Measurements from ENCODE around the gene KLHL40.

DNA sequence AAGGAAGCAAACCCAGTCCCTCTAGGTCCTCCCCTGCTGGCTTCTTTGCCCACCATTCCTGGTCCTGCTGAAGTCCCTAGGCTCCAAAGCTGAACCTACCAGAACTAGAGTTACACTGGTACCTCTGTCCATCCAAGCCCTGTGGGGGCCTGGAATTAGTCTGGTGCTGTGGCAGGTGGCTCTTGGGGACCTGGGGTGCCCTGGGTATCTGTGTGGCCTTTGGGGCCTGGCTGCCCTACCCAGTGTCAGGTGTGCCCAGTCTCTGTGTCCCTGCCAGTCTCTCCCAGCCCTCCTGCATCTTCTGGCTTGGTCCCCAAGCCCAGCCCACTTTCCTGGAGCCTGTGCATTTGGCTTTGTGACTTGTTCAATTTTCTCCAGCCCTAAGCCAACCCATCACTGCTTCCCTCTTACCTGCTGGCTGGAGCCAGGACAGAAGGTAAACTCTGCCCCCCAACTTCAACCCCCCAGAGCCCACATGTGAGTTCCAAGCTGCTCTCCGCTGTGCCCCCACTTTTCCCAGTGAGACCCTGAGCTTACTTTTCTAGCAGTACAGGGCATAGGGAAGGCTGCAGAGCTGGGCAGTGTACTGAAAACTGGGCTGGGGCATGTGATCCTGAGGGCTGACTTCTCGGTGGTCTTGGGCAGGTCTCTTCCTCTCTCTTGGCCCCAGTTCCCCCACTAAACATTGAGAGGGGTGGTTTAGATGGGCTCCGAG is 45.5 kb downstream of the KLHL40 start:
- TF ChIP-seq, protein P1, sequence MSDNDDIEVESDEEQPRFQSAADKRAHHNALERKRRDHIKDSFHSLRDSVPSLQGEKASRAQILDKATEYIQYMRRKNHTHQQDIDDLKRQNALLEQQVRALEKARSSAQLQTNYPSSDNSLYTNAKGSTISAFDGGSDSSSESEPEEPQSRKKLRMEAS (IDR thresholded peaks at IDR 0.05; ENCODE audit: low read depth, low read length) = no peak
- TF ChIP-seq NFYA (IDR thresholded peaks at IDR 0.05; ENCODE audit: borderline replicate concordance, low read depth, low read length) (no peak), RFX5 (IDR thresholded peaks at IDR 0.05; ENCODE audit: low read depth, low read length) (no peak), CBX5 (IDR thresholded peaks at IDR 0.05; ENCODE audit: low read depth) (no peak), KDM1A (IDR thresholded peaks at IDR 0.05; ENCODE audit: borderline replicate concordance) (no peak), ATF7 (IDR thresholded peaks at IDR 0.05; ENCODE audit: low read depth) (no peak), FOXK2 (IDR thresholded peaks at IDR 0.05) (no peak), EZH2 (IDR thresholded peaks at IDR 0.05; ENCODE audit: borderline replicate concordance, control insufficient read depth, low read depth, low read length) (no peak), ZSCAN29 (IDR thresholded peaks at IDR 0.05) (no peak), POLR2AphosphoS5 (IDR thresholded peaks at IDR 0.05; ENCODE audit: low read length) (no peak), SIX5 (IDR thresholded peaks at IDR 0.05; ENCODE audit: low read depth, low read length, severe bottlenecking) (no peak)
- TF ChIP-seq, protein P2, sequence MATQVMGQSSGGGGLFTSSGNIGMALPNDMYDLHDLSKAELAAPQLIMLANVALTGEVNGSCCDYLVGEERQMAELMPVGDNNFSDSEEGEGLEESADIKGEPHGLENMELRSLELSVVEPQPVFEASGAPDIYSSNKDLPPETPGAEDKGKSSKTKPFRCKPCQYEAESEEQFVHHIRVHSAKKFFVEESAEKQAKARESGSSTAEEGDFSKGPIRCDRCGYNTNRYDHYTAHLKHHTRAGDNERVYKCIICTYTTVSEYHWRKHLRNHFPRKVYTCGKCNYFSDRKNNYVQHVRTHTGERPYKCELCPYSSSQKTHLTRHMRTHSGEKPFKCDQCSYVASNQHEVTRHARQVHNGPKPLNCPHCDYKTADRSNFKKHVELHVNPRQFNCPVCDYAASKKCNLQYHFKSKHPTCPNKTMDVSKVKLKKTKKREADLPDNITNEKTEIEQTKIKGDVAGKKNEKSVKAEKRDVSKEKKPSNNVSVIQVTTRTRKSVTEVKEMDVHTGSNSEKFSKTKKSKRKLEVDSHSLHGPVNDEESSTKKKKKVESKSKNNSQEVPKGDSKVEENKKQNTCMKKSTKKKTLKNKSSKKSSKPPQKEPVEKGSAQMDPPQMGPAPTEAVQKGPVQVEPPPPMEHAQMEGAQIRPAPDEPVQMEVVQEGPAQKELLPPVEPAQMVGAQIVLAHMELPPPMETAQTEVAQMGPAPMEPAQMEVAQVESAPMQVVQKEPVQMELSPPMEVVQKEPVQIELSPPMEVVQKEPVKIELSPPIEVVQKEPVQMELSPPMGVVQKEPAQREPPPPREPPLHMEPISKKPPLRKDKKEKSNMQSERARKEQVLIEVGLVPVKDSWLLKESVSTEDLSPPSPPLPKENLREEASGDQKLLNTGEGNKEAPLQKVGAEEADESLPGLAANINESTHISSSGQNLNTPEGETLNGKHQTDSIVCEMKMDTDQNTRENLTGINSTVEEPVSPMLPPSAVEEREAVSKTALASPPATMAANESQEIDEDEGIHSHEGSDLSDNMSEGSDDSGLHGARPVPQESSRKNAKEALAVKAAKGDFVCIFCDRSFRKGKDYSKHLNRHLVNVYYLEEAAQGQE (IDR thresholded peaks at IDR 0.05; ENCODE audit: low read depth, low read length) = no peak
- TF ChIP-seq, protein P3, sequence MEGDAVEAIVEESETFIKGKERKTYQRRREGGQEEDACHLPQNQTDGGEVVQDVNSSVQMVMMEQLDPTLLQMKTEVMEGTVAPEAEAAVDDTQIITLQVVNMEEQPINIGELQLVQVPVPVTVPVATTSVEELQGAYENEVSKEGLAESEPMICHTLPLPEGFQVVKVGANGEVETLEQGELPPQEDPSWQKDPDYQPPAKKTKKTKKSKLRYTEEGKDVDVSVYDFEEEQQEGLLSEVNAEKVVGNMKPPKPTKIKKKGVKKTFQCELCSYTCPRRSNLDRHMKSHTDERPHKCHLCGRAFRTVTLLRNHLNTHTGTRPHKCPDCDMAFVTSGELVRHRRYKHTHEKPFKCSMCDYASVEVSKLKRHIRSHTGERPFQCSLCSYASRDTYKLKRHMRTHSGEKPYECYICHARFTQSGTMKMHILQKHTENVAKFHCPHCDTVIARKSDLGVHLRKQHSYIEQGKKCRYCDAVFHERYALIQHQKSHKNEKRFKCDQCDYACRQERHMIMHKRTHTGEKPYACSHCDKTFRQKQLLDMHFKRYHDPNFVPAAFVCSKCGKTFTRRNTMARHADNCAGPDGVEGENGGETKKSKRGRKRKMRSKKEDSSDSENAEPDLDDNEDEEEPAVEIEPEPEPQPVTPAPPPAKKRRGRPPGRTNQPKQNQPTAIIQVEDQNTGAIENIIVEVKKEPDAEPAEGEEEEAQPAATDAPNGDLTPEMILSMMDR (IDR thresholded peaks at IDR 0.05 in 2 of 3, conservative IDR thresholded peaks at IDR 0.05 in 1 of 3; ENCODE audit: control insufficient read depth in 2 of 3, extremely low read depth in 1 of 3, insufficient read depth in 1 of 3, low read depth in 3 of 3, low read length in 3 of 3) = no peak
- TF ChIP-seq, protein P4, sequence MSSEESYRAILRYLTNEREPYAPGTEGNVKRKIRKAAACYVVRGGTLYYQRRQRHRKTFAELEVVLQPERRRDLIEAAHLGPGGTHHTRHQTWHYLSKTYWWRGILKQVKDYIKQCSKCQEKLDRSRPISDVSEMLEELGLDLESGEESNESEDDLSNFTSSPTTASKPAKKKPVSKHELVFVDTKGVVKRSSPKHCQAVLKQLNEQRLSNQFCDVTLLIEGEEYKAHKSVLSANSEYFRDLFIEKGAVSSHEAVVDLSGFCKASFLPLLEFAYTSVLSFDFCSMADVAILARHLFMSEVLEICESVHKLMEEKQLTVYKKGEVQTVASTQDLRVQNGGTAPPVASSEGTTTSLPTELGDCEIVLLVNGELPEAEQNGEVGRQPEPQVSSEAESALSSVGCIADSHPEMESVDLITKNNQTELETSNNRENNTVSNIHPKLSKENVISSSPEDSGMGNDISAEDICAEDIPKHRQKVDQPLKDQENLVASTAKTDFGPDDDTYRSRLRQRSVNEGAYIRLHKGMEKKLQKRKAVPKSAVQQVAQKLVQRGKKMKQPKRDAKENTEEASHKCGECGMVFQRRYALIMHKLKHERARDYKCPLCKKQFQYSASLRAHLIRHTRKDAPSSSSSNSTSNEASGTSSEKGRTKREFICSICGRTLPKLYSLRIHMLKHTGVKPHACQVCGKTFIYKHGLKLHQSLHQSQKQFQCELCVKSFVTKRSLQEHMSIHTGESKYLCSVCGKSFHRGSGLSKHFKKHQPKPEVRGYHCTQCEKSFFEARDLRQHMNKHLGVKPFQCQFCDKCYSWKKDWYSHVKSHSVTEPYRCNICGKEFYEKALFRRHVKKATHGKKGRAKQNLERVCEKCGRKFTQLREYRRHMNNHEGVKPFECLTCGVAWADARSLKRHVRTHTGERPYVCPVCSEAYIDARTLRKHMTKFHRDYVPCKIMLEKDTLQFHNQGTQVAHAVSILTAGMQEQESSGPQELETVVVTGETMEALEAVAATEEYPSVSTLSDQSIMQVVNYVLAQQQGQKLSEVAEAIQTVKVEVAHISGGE (CRISPR knock-in tag; IDR thresholded peaks at IDR 0.05) = no peak
